ENCODE results near the gene SERPIND1. TPM values are rescaled to one million over a fixed set of nuclear protein-coding genes. Genes with fewer than 3 reads are reported as not detected.

SERPIND1 gene
- total RNA-seq, 2 experiments from 2014 or later: not detected

DNA sequence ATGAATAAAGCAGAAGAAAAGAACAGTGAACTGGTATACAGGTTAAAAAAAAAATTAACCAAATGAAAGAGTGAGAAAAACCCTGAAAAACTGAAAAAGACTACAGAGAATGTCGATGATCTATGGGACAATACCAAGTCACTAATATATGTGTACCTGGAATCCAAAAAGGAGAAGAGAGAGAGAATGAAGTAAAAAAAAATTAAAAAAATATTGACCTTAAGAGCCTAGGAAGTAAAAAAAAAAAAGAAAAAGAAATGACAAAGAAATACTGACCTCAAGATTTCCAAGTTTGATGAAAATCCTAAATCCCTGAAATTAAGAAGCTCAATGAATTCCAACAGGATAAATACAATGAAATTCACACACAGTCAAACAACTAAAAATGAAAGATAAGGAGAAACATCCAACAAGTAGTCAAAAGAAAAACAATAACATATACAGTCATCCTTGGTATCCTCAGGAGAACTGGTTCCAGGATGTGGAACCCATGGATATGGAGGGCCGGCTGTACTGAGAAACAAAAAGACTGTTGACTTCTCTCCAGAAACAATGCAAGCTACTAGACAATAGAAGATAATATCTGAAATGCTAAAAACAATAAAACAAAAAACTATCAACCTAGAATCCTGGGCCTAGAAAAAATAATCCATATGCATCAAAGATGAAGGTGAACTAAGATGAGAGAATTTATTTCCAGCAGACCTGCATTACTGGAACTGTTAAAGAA, 33.5 kb upstream of the SERPIND1 start:
- no peak for DNase-seq
- Mint-ChIP-seq H3K4me1 (ENCODE audit: low read depth) (peaks cover 1% of the 10 kb centered on the region), H3K27me3 (ENCODE audit: low read depth) (no peaks in the 10 kb centered on the region), H3K4me3 (no peak overlapping the region), H3K9me3 (no peaks in the 10 kb centered on the region), H3K27ac (peak overlapping the region; percentile 25), H3K36me3 (ENCODE audit: low read depth) (peaks cover 16% of the 10 kb centered on the region)
- CTCF ChIA-PET: interaction anchor here (0.7 to 2.0 kb wide), 4 partner anchors 9 to 307 kb away, joined by 3 to 8 read pairs (median 4); no protein-coding TSS in a partner anchor
- intact Hi-C loops (cut with micrococcal nuclease): loop anchor here (5.0 kb wide), 1 partner anchor 323 kb away; no protein-coding TSS in a partner anchor

DNA sequence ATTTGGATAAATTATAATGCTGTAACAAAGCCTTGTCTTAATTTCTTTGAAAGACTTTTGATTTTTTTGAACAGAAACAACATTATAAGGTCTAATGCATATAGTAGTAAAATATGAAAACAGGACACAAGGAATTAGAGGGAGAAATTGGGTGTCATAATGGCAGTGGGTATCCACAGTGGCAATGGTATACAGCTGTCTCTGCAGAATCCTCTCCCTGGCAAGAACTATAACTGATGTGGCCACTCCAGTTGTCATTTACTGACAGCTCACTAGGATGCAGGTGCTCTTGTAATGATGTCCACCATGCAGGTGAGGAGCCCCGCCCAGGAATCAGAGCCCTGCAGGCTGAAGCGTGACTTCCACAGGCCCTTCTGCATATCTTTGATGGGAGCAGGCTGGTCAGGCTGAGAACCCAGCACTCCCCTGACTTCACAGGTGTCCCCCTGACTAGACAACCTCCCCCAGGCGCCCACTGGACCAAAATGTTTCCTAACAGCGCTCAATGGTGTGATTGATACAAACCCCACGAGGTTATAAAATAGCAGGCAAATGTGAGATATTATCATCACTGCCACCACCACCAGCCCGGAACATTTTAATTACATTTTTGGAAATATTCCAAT, 32.8 kb upstream of the SERPIND1 start:
- H3K4me3 Mint-ChIP-seq: no peak overlapping the region
- no peaks in the 10 kb centered on the region for H3K27me3 Mint-ChIP-seq (ENCODE audit: low read depth)
- H3K9me3 Mint-ChIP-seq: no peaks in the 10 kb centered on the region
- peaks cover 1% of the 10 kb centered on the region for H3K4me1 Mint-ChIP-seq (ENCODE audit: low read depth)
- H3K27ac Mint-ChIP-seq: no peak overlapping the region
- no peak for DNase-seq
- peaks cover 16% of the 10 kb centered on the region for H3K36me3 Mint-ChIP-seq (ENCODE audit: low read depth)
- CTCF ChIA-PET: interaction anchor here (0.6 to 2.2 kb wide), 11 partner anchors 10 to 179 kb away, joined by 3 to 11 read pairs (median 4); no protein-coding TSS in a partner anchor
- intact Hi-C loops (cut with micrococcal nuclease): loop anchor here (5.0 kb wide), 1 partner anchor 324 kb away; no protein-coding TSS in a partner anchor

DNA sequence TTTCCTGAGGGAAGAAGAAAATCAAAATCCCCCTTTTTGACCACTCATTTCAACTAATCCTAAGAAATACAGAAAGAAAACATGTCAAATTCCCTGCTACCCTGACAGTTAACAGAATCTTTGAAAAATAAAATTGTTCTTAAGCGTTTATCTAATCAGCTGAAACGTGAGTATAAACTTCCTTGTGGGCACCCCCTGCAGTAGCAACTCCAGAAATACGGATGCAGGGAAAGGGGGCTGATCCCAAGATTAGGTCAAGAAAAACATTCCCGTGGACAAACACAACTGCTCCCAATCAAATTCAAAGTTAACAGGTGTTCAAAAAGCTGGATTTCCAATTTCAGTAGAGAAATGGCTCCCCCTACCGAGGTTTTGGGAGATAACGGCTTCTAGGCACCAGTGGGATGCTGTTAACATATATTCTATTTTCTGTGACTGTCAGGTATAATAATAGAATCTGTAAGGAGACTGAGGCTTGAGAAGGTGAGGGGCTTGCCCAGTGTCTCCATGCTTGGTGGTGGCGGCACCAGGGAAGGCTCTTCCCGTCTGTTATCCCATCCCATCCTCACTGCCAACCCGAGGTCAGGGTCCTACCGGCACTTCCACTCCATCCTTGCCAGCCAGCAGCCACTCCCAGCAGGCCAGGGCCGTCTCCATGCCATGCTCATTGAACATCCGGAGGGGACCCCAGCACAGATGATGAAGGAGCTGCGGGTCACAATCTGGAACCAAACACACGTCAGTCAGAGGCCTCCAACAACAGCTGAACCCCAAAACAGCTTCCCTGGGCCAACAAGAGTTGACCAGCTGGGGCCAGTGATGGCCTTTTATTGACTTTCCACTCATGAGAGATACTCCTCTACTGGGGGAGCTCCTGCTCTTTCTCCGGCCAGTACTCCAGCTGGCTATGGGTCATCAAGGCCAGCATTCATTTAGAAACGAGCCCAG, 32.0 kb upstream of the SERPIND1 start:
- intact Hi-C loops (cut with micrococcal nuclease): loop anchor here (1.0 to 5.0 kb wide), 2 partner anchors 136 to 325 kb away; no protein-coding TSS in a partner anchor
- Mint-ChIP-seq H3K4me3 (no peak overlapping the region), H3K27me3 (ENCODE audit: low read depth) (no peaks in the 10 kb centered on the region), H3K36me3 (ENCODE audit: low read depth) (peaks cover 16% of the 10 kb centered on the region), H3K9me3 (no peaks in the 10 kb centered on the region), H3K4me1 (ENCODE audit: low read depth) (peaks cover 1% of the 10 kb centered on the region), H3K27ac (no peak overlapping the region)
- CTCF ChIA-PET: interaction anchor here (0.6 to 2.2 kb wide), 16 partner anchors 9 to 180 kb away, joined by 3 to 11 read pairs (median 4); no protein-coding TSS in a partner anchor
- DNase-seq: peak; percentile 63

DNA sequence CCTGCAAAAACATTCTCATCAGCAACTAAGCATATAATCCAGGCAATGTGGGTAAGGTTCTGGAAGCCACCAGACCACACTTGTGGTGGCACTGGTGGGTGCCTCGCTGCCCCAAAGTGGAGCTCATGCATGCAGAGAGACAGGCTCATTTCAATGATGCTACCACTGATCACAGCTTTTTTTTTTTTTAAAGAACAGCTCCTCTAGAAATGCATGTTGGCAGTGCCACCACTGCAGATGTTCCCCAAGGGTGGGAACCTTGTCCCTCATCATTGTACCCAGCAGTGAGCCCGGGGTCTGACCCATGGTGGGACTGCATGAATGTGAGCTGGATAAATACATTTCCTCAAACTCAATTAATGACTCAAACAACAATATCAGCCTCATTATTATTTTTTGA, 31.1 kb upstream of the SERPIND1 start:
- H3K4me1 Mint-ChIP-seq (ENCODE audit: low read depth): peaks cover 1% of the 10 kb centered on the region
- no peak overlapping the region for H3K4me3 Mint-ChIP-seq
- CTCF ChIA-PET: interaction anchor here (0.6 to 2.2 kb wide), 12 partner anchors 10 to 180 kb away, joined by 3 to 11 read pairs (median 4); no protein-coding TSS in a partner anchor
- peaks cover 16% of the 10 kb centered on the region for H3K36me3 Mint-ChIP-seq (ENCODE audit: low read depth)
- no peaks in the 10 kb centered on the region for H3K27me3 Mint-ChIP-seq (ENCODE audit: low read depth)
- intact Hi-C loops (cut with micrococcal nuclease): loop anchor here (1.0 to 5.0 kb wide), 2 partner anchors 136 to 325 kb away; no protein-coding TSS in a partner anchor
- no peak overlapping the region for H3K27ac Mint-ChIP-seq
- H3K9me3 Mint-ChIP-seq: no peaks in the 10 kb centered on the region
- no peak for DNase-seq

DNA sequence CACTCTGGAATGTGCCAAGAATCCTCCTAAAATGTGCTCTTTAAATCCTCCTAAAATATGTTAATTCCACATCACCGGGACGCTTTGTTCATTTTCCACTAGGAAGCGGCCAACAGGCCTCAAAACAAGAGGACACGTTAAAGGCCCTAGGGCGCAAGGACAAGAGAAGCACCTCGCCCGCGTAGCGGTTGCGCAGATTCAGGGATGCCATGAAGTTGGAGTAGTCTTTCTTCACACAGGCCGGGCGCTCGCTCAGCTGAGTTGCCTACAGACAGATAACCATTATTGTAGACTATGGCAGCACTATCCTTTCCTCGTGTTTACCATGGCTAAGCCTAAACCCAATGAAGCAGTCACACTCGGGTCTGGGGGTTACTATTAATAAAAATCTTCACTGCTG, 29.5 kb upstream of the SERPIND1 start:
- Mint-ChIP-seq H3K27me3 (ENCODE audit: low read depth) (no peaks in the 10 kb centered on the region), H3K36me3 (ENCODE audit: low read depth) (peaks cover 10% of the 10 kb centered on the region), H3K4me1 (ENCODE audit: low read depth) (peaks cover 4% of the 10 kb centered on the region), H3K9me3 (no peaks in the 10 kb centered on the region), H3K4me3 (no peak overlapping the region), H3K27ac (no peak overlapping the region)
- CTCF ChIA-PET: no interaction called here
- DNase-seq: no peak
- intact Hi-C loops (cut with micrococcal nuclease): loop anchor here (5.0 kb wide), 1 partner anchor 327 kb away; no protein-coding TSS in a partner anchor

DNA sequence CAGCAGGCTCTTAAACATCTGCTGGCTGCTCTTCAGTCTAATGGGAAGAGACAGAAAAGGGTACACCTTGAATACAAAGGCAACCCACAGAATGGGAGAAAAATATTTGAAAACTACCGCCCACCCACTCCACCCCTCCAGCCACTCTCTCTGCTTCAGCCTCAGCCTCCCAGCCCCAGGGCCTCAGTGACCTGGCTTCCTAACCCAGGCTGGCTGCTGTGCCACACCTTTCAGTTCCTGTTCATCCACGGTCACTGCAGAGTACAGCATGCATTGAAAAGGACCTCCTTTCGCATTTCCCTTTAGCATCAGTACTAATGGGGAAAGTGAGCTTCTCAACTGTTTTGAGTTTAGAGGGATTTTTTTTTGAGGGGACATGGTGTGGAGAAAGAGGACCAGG, 28.8 kb upstream of the SERPIND1 start:
- CTCF ChIA-PET: no interaction called here
- intact Hi-C loops (cut with micrococcal nuclease): no loop called here
- DNase-seq: no peak
- Mint-ChIP-seq H3K4me1 (ENCODE audit: low read depth) (peaks cover 5% of the 10 kb centered on the region), H3K4me3 (no peak overlapping the region), H3K9me3 (no peaks in the 10 kb centered on the region), H3K36me3 (ENCODE audit: low read depth) (peaks cover 9% of the 10 kb centered on the region), H3K27ac (no peak overlapping the region), H3K27me3 (ENCODE audit: low read depth) (no peaks in the 10 kb centered on the region)

DNA sequence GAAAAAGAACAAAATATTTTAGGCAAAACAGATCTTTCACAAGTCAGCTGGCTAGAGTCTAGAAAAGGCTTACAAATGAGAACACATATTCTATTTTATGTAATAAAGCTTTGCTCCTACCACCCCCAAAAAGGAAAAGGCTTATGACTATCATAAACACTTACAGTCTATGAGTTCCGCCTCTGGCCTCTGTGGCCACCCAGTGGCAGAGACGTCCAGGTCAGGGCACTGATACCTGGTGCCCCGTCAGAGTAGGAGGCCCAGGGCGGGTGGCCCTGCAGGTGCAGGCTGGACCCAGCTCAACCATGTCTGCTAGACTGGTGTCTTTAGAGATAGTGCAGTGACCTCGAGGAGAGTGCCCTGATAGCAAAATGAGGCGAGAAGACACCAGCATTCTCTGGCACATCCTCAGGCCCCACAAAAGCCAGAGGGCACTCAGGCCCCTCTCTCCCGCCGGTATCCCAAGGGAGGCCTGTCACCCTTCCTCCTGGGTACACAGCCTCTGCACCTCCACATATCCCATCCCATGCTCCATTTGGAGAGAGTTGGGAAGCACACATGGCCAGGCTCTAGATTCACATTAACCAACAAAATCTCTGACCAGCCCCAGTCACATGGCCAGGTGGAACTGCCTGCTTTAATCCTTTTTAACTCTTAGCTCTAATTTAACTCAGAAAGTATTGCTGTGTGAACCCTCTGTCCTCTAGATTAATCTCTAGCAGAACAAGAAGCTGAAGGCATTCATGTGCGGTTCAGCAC, 27.3 kb upstream of the SERPIND1 start:
- CTCF ChIA-PET: no interaction called here

DNA sequence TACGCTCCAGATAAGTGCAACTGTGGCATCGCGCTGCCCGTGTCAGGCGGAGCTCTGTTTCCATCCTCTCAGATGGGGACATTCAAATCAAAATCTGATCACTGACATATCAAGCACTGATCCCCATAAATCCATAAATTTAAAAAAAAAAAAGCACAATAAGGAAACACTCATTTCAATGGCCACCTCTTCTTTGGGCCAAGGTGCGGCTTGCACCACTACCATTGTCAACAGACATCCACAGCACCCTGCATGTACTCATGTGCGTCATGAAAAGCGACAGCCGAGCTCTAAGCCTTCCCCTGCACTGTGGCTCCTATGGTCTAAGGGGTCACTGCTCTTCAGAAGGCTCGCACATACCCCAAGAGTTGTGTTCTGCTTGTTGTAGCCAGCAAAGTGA, 26.7 kb upstream of the SERPIND1 start:
- no peak for DNase-seq
- CTCF ChIA-PET: no interaction called here
- Mint-ChIP-seq H3K27me3 (ENCODE audit: low read depth) (no peaks in the 10 kb centered on the region), H3K27ac (no peak overlapping the region), H3K4me1 (ENCODE audit: low read depth) (peaks cover 11% of the 10 kb centered on the region), H3K4me3 (no peak overlapping the region), H3K9me3 (no peaks in the 10 kb centered on the region), H3K36me3 (ENCODE audit: low read depth) (peaks cover 3% of the 10 kb centered on the region)
- intact Hi-C loops (cut with micrococcal nuclease): no loop called here

More for the DNA sequence above, 27.3 kb upstream of the SERPIND1 start:
- H3K9me3 Mint-ChIP-seq: no peaks in the 10 kb centered on the region
- DNase-seq: no peak
- no peaks in the 10 kb centered on the region for H3K27me3 Mint-ChIP-seq (ENCODE audit: low read depth)
- no peak overlapping the region for H3K27ac Mint-ChIP-seq
- H3K4me1 Mint-ChIP-seq (ENCODE audit: low read depth): peaks cover 11% of the 10 kb centered on the region
- peaks cover 4% of the 10 kb centered on the region for H3K36me3 Mint-ChIP-seq (ENCODE audit: low read depth)
- intact Hi-C loops (cut with micrococcal nuclease): no loop called here
- no peak overlapping the region for H3K4me3 Mint-ChIP-seq

DNA sequence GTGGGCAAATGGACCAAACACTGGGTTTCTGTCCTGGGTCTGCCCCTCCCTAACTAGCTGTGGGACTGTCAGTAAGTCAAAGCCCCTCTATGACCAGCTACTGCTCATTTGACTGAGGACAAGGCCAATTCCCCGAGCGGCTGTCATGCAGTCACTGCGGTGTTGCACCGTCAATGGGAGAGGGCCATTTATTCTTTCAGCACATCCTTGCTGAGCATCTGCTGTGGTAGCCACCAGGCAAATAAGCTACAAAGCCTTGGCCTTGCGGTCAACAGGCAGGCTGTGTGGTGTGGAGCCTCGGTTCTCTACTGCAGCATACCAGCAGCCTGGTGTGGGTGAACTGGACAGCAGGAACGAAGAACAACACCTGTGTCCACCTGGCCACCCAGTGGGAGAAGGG, 25.8 kb upstream of the SERPIND1 start:
- CTCF ChIA-PET: no interaction called here
- Mint-ChIP-seq H3K9me3 (no peaks in the 10 kb centered on the region), H3K27ac (no peak overlapping the region), H3K4me1 (ENCODE audit: low read depth) (peaks cover 11% of the 10 kb centered on the region), H3K27me3 (ENCODE audit: low read depth) (no peaks in the 10 kb centered on the region), H3K36me3 (ENCODE audit: low read depth) (peaks cover 3% of the 10 kb centered on the region), H3K4me3 (no peak overlapping the region)
- intact Hi-C loops (cut with micrococcal nuclease): no loop called here
- DNase-seq: no peak

DNA sequence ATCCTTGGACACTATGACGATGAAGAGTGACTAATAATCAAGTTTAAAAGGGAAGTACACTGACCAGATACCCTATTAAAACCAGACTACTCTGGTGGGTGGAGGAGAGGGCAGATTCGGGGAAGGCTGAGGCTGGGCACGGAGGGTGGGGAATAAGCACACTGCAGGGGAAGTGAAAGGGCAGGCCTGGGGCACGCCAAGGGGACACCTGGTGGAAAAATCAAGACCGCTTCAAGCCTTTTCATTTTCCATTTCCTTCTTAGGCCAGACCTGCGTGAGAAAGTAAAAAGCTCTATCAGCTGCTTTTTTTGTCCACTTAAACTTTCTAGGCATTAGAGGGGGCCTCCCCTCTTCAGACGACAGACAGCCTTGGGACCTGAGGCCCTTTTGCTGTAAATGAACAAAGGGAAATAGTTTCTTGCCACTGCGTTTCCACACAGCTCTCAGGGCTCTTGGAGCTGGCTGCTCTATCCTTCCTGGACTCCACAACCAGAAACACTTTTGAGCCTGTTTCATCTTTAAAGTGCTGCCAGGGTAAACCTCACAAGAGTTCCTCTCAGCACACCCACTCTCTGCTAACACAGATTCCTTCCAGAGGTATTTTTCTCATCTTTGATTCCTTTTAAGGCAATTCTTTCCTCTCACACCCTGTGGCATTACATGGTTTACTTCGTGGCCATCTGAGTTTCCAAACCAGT, 25.0 kb upstream of the SERPIND1 start:
- CTCF ChIA-PET: interaction anchor here (0.9 kb wide), 1 partner anchor 10 kb away, joined by 3 read pairs; no protein-coding TSS in a partner anchor
- no peaks in the 10 kb centered on the region for H3K27me3 Mint-ChIP-seq (ENCODE audit: low read depth)
- no peak overlapping the region for H3K4me3 Mint-ChIP-seq
- no peak for DNase-seq
- peaks cover 3% of the 10 kb centered on the region for H3K36me3 Mint-ChIP-seq (ENCODE audit: low read depth)
- no peaks in the 10 kb centered on the region for H3K9me3 Mint-ChIP-seq
- H3K27ac Mint-ChIP-seq: peak overlapping the region; percentile 69
- peaks cover 11% of the 10 kb centered on the region for H3K4me1 Mint-ChIP-seq (ENCODE audit: low read depth)
- intact Hi-C loops (cut with micrococcal nuclease): no loop called here

DNA sequence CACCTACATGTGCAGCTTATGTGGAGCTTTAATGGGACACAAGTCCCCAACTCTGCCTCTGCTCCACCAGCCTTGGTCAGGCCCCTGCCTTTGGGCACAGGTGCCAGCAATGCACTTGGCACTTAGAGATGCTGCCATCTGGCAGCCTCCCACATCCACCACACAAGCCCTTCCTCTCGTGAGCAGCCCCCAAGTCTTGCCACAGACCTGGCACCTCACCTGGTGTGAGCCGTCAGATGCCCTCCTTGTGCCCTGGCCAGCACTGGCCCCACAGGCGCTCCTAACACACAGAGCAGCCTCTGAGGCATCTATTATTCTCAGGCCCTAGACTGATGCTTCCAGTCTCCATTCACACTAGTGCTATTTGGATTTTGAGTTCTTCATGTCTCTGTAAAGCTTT, 24.5 kb upstream of the SERPIND1 start:
- intact Hi-C loops (cut with micrococcal nuclease): no loop called here
- CTCF ChIA-PET: interaction anchor here (0.9 kb wide), 1 partner anchor 9 kb away, joined by 3 read pairs; no protein-coding TSS in a partner anchor
- no peak for DNase-seq
- Mint-ChIP-seq H3K4me3 (no peak overlapping the region), H3K27ac (no peak overlapping the region), H3K4me1 (ENCODE audit: low read depth) (peaks cover 11% of the 10 kb centered on the region), H3K27me3 (ENCODE audit: low read depth) (no peaks in the 10 kb centered on the region), H3K9me3 (no peaks in the 10 kb centered on the region), H3K36me3 (ENCODE audit: low read depth) (peaks cover 5% of the 10 kb centered on the region)

All from activated naive CD4-positive, alpha-beta T cell treated with anti-CD3 and anti-CD28 coated beads for 36 hours (primary cell).